ENCODE measurements around the gene NR1H2.
"Not testable (repeated sequence)": the region's sequence is repeated elsewhere in the genome, so short reads cannot be mapped to it uniquely, and the experiment has no call there.

NR1H2 gene

DNA sequence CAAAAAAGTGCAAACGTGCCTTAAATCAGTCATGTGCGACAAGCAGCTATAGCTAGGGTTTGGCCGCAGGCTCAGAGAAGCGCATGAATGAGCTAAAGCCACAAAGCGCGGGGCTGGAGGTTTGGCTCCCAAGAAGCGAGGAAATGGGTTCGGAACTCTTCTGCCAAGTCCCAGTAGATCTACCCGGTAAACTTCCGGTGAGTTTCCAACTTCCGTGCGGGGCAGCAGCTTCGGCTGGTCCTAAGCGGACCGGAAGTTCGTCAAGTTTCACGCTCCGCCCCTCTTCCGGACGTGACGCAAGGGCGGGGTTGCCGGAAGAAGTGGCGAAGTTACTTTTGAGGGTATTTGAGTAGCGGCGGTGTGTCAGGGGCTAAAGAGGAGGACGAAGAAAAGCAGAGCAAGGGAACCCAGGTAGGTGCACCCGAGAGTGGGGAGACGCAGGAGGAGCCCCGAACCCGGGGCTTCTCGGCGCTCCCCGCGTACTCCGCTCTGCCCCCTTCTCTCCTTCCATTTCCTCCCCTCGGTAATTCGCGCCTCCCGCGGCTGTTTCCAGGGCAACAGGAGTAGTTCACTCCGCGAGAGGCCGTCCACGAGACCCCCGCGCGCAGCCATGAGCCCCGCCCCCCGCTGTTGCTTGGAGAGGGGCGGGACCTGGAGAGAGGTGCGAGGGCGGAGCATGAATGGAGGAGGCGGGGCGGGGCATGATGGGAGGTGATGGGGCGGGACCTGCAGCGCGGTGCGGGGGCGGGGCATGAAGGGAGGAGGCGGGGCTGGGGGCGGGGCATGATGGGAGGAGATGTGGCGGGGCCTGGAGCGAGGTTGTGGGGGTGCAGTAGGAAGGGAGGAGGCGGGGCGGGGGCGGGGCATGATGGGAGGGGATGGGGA lies at the start of gene NR1H2:
Gene NR1H2, plus strand, starts transcription at position 292 of the 885 bp plus-strand sequence. CDS start 1,149 bp downstream, outside the sequence.
- intact Hi-C loops (cut with DNase I): loop anchor here (10.0 kb wide), 1 partner anchor 548 kb away; no protein-coding TSS in a partner anchor
- DNase-seq: peak; percentile 94 to 100 (median 96)

DNA sequence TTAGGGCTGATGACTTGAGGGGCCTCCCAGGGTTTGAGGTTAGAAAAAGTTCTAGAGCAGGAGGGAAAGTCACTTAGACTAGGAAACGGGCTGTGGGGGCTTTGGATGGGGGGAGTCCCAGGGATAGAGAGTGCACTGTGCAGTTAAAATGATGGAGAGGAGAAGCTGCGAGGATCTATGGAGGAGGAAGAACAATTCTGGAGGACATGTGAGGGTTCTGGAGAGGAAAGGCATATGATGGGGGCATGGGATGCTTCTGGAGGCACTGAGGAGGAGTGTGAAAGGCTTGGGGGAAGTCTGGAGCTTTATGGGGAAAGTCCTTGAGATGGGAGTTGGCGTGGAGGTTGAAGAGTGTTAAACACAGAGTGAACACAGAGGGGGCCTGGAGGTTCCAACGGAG lies 49.2 kb upstream of the NR1H2 start:
- no peak for DNase-seq
- intact Hi-C loops (cut with DNase I): loop anchor here (5.0 kb wide), 2 partner anchors 75 to 125 kb away; partner anchors contain the start of gene MYH14

DNA sequence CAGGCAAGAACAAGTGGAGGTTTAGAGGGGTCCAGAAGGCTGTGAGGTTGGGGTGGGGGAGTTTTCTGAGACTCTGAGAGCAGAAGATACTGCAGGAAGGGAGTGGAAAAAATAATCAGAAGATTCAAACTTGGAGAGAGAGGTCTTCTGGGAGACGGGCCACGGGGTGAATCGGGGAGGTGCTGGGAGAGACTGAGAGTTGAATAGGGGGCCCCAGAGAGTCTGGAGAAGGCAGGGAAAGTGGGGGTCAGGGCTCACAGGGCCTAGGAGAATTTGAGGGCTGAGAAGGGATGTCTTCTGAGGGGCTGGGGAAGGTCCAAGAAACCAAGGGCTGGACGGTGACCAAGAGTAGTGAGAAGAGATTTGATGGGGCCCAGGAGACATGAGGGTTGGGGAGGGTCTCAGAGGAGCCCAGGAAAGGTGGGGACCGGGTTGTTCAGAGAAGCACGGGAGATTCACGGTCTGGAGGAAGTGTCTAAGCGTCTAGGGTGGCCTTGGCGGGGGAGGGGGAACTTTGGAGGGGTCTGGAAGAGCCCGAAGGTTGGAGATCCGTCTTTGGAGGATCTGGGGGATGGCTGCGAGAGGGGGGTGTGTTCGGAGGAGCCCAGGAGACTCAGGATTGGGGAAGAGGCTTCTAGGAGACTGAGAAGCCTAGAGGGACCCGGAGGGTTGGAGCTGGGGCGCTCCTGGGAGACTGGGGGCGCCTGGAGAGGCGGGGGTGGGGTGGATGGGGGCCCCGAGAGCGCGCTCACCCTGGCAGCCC lies 48.6 kb upstream of the NR1H2 start:
- intact Hi-C loops (cut with DNase I): loop anchor here (5.0 kb wide), 2 partner anchors 75 to 125 kb away; partner anchors contain the start of gene MYH14
- DNase-seq: peak in 1 of 10 donors; percentile 66

DNA sequence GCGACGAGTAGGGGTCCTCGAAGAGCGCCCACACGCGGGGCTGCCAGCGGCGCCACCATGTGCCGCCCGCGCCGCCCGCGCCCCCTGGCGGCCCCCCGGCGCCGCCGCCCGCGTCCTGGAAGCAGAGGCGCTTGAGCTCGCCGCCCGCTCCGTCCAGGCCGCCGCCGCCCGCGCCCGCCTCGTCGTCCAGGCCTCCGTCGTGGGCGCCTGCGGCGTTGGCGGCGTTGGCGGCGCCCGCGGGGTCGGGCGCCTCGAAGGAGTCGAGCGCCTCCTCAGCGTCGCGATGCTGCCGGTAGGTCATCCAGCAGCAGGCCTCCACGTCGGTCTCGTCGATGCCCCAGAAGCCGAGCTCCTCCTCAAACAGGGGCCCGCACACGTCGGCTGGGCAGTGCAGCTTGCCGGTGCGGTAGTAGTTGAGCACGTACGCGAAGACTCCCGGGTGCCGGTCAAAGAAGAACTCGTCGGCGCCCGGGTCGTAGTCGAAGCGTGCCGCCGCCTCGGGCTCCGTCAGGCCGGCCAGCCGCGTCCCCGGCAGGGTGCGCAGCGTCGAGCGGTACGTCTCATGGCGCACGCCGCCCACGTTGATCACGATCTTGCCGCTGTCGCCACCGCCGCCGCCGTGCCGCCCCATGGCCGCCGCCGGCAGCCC lies 47.9 kb upstream of the NR1H2 start:
- DNase-seq: peak in 2 of 10 donors; percentile 42 to 93
- intact Hi-C loops (cut with DNase I): loop anchor here (5.0 kb wide), 2 partner anchors 76 to 126 kb away; partner anchors contain the start of gene MYH14

DNA sequence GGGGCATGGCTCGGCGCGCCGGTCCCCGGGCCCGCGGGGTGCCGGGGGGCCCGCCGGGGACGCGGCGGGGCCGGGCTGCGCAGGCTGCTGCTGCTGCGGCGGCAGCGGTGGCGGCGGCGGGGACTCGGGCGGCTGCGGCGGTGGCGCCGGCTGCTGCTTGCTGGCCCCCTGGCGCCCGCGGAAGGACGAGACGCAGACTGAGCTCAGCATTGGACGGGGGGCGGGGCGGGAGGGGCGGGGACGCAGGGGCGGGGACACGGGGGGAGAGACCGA lies 47.4 kb upstream of the NR1H2 start:
- DNase-seq: no peak
- intact Hi-C loops (cut with DNase I): loop anchor here (5.0 kb wide), 2 partner anchors 77 to 127 kb away; partner anchors contain the start of gene MYH14

DNA sequence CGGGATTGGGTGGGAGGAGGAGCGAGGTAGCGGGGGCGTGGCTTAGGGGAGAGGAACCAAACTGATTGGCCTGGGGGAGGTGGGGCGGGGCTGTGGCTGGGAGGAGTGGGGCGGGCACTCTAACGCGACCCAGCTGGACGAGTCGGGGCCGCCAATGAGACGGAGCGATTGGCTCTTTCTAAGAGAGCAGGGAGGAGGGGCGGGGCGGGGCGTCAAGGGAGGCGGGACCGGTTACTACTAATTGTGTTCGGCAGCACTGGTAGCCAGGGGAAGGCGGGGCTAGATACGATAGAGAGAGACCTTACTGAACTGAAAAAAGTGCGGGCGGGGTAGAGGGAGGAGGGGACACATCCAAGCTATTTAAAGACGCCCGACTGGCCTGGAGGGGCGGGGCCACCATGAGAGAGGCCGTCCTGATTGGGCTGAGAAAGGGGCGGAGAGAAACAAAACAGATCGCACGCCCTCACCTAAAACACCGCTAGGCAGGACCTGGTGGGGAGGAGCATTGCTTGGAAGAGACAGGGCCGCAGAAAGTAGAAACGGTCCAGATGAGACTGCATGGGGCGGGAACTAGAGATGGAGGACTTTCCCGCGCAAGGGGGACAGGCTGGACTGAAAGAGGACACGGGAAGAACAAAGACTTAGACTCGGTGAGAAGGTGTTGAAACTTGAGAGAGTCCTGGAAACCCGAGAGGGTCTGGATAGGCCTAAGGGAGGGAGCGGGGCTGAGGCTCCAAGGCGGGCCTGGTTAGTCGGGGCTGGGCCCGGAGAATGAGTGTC lies 46.9 kb upstream of the NR1H2 start, which contains the start of gene KCNC3:
Gene KCNC3, minus strand, starts transcription at position 232 of the 780 bp plus-strand sequence. CDS start 295 bp downstream, outside the sequence.
- intact Hi-C loops (cut with DNase I): loop anchor here (5.0 kb wide), 2 partner anchors 77 to 127 kb away; partner anchors contain the start of gene MYH14
- peak; percentile 99 to 100 (median 100) for DNase-seq

DNA sequence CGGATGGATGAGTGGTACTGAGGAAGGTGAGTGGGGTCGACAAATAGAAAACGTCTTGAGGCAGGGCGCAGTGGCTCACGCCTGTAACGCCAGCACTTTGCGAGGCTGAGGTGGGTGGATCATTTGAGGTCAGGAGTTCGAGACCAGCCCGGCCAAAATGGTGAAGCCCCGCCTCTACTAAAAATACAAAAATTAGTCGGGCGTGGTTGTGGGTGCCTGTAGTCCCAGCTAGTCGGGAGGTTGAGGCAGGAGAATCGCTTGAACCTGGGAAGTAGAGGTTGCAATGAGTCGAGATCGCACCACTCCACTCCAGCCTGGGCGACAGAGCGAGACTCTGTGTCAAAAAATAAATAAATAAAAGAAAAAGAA lies 46.3 kb upstream of the NR1H2 start:
- intact Hi-C loops (cut with DNase I): loop anchor here (5.0 kb wide), 3 partner anchors 78 to 403 kb away; partner anchors contain the start of genes ATF5, MYH14 and NUP62
- DNase-seq: peak in 1 of 10 donors; percentile 84

DNA sequence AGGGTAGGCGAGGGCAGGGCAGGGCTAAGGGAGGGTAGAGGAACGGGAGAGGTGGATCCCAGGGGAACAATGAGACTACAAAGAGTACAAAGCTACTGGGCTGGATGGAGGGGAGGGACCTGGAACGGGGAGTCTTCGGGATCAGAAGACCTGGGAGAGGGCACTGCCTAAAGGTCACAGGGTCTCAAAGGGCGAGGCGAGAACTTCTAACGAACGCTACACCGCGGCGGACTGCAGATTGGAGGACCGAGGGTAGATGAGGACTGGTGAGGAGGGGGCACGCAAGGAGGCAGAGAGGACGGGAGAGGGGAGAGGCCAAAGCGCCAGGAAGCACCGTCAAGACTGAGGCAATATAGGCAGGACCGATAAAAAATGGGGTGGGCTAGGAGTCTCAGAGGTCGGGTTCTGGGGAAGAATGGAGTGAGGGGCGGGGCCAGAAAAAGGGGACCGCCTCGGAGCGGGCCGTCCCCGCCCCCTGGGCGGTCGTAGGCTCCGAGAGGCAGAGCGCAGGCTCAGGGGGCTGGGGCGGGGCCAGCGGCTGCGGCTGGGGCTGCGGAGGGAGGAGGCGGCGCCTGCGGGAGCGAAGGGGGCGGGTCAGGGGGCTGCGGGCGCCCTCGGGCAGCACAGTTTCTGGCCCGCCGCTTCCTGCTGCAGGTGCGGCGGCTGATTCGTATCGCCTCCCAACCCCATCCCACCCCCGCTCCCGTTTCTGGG lies 45.7 kb upstream of the NR1H2 start:
- DNase-seq: peak; percentile 80 to 98 (median 90)
- intact Hi-C loops (cut with DNase I): loop anchor here (5.0 kb wide), 1 partner anchor 403 kb away; the partner anchor contains the start of genes ATF5 and NUP62

DNA sequence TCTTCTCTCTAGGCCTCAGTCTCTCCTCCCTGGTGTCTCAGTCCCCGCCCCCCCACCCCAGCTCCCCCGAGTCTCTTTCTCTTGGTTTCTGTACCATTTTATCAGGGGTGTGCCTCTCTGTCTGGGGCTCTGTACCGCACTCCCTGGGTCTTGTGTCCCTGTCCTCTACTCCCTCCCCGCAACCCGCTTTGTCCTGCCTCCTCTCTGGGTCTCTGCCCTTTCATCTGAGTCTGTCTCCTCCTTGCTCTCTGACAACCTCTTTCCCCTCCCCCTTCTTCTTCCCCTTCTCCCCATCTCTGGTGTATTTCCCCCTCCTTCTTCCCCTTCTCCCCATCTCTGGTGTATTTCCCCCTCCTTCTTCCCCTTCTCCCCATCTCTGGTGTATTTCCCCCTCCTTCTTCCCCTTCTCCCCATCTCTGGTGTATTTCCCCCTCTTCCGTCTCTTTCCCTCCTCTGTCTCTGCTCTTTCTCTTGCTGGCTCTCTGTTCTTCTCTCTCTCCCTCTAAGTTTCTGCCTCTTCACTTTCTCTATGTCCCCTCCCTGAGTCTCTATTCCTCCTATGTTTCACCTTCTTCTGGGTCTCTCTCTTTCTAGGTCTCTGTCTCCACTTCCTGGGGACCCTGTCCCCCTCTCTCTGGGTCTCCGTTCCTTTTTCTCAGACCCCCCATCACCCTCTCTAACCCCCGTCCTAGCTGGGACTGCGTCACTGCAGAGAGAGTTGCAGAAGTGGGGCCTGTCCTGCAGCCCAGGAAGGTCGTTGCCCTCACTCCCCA lies 44.9 kb upstream of the NR1H2 start:
- intact Hi-C loops (cut with DNase I): loop anchor here (5.0 kb wide), 1 partner anchor 404 kb away; the partner anchor contains the start of genes ATF5 and NUP62
- peak in 2 of 10 donors; percentile 42 to 66 for DNase-seq

DNA sequence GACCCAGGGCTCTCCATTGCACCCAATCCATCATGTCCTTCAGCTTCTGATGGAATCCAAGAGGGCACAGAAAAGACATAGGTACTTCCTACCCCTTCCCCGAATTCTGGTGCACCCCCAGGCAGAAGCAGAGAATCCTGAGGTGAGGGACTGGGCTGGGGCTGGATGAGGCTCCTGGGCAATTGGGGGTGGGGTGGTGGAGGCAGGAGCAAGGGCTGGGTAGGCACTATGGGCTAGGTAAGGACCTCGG lies 44.3 kb upstream of the NR1H2 start:
- peak in 2 of 10 donors; percentile 32 to 52 for DNase-seq
- intact Hi-C loops (cut with DNase I): loop anchor here (5.0 kb wide), 1 partner anchor 405 kb away; the partner anchor contains the start of genes ATF5 and NUP62

DNA sequence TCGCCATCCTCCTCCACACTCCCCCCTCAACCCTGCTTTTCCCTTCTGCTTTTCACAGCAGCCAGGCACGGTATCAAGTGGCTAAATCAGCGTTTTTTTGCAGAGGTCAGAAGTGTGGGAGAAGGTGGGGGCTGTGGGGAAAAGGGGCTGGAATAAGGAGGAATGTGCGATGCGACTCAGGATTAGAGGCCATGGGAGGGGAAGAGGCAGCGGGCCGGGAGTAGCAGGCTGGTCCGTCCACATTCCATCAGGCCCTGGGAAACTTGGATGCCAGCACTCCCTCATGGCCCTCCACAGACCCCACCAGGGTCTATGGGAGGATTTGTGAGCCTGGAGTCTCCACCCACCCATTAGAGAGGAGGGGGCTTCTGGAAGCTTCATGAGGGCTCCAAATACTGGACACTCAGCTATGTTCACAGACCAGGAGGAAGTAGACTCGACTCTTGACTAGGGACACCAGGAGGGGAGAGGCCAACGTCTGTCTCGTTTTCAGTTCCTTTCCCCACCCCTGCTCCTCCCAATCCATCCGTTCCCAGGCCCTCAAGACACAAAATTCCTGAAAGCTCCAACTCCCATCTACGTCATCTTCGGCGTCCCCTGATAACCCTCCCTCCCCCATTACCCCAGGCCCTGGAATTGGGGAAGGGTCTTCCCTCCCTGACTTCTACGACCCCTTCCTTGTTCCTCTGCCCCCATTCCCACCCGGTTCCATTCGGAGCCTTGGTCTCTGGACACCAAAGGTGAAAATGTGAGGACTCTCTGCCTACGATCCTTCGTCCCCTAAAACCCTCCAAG lies 43.8 kb upstream of the NR1H2 start:
- intact Hi-C loops (cut with DNase I): loop anchor here (5.0 kb wide), 1 partner anchor 405 kb away; the partner anchor contains the start of genes ATF5 and NUP62
- DNase-seq: peak in 2 of 10 donors; percentile 40 to 77

DNA sequence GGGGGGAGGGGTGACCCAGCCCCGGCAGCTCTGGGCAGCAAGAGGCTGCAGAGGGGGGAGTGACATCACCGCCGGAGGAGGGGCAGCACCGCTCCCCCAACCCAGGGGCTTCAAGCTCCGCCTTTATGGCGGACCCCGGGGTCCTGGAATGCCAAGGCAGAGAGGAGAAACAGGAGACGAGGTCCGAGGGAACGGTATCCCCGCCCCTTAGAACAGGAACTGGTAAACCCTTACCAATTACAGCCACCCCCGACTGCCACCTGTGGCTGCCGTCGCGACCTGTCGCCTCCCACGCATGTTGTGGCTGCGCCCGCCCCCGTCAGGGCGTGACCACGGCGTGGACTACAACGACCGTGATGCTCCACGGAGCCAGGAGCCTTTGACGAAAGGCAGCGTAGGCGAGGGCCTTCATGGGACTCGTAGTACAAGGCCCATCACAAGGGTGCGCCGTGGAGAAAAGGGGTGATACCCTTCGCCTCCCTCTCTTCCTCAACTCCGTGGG lies 43.0 kb upstream of the NR1H2 start:
- intact Hi-C loops (cut with DNase I): loop anchor here (5.0 kb wide), 1 partner anchor 406 kb away; the partner anchor contains the start of genes ATF5 and NUP62
- DNase-seq: peak; percentile 89 to 99 (median 94)

DNA sequence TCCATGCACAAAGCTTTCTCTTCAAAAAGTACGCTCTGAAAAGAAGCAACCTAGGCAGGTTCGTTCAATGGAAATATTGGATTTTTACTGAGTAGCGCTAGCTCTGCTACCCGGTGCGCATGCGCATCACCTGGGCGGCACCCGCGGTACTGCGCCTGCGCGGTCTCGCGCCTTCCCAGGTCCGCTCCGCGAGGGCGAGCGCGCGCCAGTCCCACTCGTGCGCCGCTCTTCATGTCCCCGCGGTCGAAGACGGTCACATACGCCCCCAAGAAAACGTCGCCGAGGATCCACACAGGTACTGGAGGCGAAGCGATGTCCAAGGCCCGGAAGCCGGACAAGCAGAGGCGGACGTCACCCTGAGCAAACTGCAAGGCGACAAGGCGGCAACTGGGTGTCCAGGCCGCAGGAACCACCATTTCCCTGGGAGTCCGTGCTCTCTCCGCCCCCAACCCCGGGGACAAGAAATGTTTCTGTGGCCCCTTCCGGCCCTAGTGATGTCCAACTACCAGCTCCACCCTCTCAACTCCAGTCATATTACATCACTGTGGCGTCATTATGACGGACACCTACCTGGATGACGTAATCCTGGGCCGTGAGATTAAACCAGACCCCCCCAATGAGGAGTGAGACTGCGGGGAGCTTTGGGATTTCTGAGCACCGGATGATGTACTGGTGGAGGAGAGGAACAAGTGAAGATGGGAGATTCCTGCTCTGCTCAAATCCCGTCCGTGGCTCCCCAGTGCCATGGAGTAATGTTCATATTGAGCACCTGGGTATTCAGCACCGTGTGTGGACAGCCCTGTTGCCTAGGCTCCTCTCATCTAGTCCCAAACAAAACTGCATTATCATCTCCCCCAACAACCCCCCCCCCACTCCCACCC lies 42.3 kb upstream of the NR1H2 start:
- intact Hi-C loops (cut with DNase I): loop anchor here (5.0 kb wide), 1 partner anchor 407 kb away; the partner anchor contains the start of genes ATF5 and NUP62
- peak; percentile 70 to 97 (median 80) for DNase-seq

DNA sequence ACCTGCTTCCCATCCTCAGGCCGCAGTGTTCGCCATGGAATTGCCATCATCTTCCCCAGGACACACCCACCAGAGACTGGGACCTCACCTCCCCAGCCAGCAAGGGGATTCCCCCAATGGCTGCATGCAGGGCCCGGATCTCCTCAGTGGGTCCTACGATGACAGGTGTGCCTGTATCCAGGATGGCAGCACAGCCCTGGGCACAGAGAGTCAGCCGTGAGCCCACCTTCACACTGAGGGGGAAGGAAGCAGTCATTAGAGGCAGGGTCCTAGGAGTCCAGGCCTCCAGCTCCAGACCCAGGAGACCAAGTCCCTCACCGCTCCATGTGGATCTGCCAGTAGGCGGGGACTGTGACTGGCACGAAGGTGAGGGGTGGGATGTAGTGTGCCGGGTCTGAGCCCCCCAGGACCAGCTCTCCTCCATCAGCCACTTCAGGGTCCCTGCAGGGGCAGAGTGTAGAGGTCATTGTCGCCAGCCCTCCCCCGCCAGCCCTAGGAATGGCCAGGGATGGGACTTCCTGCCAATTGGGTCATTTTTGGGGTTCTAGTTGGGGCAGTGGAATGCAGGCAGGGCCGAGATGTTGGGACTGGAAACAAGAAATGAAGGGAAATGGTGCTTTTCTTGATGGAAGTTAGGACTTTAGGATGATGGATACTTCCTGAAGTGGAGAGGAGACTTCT lies 41.4 kb upstream of the NR1H2 start:
- peak in 2 of 10 donors; percentile 52 to 55 for DNase-seq
- intact Hi-C loops (cut with DNase I): loop anchor here (5.0 kb wide), 1 partner anchor 408 kb away; the partner anchor contains the start of genes ATF5 and NUP62

DNA sequence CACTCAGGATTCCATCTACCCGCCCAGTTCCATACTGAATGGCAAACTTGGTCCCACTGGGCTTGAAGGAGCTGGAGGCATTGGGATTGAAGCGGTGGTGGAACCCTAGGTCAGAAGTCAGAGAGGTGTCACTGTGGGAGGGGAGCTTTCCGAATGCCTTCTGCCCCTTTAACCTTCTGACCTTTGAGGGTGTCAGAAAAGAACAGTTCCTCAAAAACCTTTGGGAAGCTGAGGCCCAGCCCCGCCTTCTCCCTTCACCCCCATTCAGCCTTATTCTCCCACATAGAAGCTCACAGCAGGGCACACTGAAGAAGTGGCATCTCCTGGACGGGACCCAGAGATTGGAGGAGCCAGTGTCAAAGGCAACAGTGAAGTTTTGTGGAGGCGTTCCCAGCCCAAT lies 39.2 kb upstream of the NR1H2 start:
- DNase-seq: peak in 1 of 10 donors; percentile 27

More for the DNA sequence above, 39.2 kb upstream of the NR1H2 start:
- intact Hi-C loops (cut with DNase I): not testable (repeated sequence)

All from posterior cingulate gyrus (tissue), 11 donors.